ENCODE results near the gene RTN4R.

DNA sequence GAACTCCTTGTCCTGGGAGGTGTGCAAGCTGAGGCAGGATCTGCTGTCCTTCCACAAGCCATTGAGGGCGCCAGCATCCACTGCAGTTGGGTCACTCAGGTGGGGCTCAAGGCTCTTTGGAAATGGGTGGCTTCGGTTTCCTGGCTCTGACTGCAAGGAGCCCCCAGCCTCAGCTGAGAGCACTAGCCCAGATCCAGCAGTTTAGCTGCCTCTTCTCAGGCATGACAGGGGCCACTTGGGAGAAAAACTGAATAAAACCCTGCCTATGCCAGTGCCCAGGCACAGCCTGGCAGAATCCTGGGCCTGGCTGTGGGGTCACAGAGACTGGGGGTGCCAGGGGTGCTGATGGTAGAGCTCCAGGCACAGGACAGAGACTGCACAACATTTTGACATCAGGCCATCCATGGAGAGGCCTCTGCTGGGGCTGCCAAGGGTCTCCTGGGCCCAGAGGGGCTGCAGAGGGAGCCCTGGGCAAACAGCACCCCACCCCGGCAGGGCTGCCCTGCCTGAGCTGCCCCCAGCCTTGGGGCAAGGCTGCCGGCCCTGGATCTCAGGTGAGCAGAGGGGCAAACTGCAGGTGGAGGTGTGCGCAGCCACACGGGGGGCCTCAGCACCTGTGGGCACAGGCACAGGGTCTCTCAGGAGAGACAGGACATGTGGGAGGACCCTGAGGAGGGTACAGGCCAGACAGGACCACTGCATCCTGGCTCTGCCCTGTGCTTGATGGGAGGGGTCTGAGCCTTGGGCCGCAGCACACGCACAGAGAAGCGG lies 28.3 kb downstream of the RTN4R start:
- TF ChIP-seq, protein P1, sequence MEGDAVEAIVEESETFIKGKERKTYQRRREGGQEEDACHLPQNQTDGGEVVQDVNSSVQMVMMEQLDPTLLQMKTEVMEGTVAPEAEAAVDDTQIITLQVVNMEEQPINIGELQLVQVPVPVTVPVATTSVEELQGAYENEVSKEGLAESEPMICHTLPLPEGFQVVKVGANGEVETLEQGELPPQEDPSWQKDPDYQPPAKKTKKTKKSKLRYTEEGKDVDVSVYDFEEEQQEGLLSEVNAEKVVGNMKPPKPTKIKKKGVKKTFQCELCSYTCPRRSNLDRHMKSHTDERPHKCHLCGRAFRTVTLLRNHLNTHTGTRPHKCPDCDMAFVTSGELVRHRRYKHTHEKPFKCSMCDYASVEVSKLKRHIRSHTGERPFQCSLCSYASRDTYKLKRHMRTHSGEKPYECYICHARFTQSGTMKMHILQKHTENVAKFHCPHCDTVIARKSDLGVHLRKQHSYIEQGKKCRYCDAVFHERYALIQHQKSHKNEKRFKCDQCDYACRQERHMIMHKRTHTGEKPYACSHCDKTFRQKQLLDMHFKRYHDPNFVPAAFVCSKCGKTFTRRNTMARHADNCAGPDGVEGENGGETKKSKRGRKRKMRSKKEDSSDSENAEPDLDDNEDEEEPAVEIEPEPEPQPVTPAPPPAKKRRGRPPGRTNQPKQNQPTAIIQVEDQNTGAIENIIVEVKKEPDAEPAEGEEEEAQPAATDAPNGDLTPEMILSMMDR (conservative IDR thresholded peaks at IDR 0.05 in 1 of 2, IDR thresholded peaks at IDR 0.05 in 1 of 2; ENCODE audit: low read depth in 1 of 2, low read length in 2 of 2), result no peak
- no peak for TF ChIP-seq EZH2 (IDR thresholded peaks at IDR 0.05; ENCODE audit: low read length, missing control alignments)

Measured in fibroblast of lung (primary cell).